Colon (tissue), 2 donors: ENCODE measurements around the gene SPATA7.
"Not testable (repeated sequence)": the region's sequence is repeated elsewhere in the genome, so short reads cannot be mapped to it uniquely, and the experiment has no call there.

Source experiments
- FAIRE-seq: peaks from 2 replicates; lab custom pipeline; 2012; peaks lifted over from hg19 to GRCh38; lab: Jason Lieb, UNC
- donor health status: control.
- donor health status: control.

SPATA7 gene, protein sequence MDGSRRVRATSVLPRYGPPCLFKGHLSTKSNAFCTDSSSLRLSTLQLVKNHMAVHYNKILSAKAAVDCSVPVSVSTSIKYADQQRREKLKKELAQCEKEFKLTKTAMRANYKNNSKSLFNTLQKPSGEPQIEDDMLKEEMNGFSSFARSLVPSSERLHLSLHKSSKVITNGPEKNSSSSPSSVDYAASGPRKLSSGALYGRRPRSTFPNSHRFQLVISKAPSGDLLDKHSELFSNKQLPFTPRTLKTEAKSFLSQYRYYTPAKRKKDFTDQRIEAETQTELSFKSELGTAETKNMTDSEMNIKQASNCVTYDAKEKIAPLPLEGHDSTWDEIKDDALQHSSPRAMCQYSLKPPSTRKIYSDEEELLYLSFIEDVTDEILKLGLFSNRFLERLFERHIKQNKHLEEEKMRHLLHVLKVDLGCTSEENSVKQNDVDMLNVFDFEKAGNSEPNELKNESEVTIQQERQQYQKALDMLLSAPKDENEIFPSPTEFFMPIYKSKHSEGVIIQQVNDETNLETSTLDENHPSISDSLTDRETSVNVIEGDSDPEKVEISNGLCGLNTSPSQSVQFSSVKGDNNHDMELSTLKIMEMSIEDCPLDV

DNA sequence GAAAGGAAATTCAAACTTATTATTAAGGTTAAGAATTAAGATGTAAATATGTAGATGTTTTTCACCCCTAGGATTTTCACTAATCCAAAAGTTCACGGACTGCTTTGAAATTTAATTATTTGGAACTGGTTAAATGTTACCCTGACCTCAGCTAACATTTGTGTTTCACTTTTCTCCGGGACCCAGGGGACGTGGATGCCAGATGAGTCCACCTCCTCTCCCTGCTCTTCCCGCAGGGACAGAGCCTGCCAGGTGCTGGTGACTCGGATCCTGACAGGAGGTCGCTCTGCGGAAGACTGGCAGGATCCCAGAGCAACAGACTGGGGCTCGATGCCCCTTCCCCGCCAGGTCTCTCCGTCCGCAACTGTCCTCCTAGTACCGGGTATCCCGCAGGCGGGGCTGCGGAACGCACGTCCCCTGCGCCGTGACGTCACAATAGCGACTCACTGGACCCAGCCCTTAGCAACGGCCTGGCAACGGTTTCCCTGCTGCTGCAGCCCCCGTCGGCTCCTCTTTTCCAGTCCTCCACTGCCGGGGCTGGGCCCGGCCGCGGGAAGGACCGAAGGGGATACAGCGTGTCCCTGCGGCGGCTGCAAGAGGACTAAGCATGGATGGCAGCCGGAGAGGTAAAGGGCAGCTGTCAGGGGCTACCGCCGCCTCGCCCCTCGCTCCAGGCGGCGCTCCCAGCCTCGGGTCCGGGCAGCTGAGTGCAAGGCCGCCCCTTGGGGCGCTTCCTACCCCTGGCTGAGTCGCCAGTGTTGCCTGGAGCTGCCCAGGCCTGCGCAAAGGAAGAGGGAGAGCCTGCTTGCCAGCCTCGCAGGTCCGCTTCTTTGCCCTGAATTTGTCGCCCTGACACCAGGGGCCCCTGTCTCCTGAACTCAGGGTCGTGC lies at the start of gene SPATA7:
Gene SPATA7, plus strand, starts transcription at position 446 of the 890 bp plus-strand sequence. Its CDS starts 162 bp downstream, at position 608.
- no peak for FAIRE-seq

DNA sequence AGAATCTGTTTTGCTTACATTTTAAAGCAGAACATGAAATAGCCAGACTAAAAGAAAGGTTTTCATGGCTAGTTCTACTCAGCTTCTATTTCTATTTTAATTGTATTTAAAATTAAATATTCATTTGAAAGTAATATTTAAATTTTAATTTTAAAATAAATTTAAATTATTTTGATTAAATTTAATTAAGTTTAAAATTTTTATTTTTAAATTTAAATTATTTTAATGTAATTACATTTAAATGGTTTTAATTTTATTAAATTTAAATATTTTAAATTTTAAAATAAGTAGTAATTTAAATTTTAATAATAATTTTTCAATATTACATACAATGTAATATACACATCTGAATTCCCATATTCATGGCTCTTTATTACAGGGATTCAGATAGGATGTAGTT lies 45.1 kb upstream of the SPATA7 start:
- peak; percentile 98 for FAIRE-seq

DNA sequence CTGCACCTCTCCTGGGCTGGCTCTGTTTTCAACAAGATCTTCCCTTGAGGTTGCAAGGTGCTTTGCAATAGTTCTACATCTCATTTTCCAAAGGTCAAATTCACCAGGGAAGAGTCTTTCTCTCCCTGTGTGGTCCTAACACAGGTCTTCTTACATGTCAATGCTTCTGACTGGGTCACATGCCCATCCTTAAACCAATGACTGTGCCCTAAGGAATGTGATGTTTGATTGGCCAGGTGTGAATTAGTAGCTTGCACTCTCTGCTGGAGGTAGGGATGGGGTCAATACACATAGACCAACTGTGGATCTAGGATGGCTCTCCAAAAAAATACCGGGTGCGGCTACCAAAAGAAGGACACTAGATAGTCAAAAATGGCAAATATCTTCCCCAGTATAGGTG lies 42.5 kb upstream of the SPATA7 start:
- FAIRE-seq: no peak

DNA sequence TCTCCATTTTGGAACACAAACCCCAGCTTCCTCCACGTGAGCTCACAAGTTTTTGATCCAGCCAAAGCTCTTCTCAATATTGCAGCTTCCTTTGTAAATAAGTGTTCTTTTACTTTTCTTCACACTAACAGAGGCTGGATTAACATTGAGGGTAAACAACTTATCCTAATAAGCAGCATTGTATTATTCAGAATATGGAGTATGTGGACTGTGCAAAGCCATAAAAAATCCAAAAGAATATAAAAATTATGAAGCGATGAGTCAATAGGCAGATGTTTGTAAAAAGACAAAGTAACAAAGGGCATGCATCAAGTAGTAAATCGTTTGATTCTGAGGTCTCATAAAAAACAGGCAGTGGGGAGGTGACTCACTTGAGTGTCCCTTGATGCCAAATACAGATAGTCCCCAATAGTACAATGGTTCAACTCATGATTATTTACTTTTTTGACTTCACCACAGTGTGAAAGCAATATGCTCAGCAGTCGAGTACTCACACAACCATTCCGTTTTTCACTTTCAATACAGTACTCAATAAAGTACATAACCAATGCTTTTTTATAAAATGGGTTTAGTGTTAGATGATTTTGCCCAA lies 39.3 kb upstream of the SPATA7 start:
- no peak for FAIRE-seq

DNA sequence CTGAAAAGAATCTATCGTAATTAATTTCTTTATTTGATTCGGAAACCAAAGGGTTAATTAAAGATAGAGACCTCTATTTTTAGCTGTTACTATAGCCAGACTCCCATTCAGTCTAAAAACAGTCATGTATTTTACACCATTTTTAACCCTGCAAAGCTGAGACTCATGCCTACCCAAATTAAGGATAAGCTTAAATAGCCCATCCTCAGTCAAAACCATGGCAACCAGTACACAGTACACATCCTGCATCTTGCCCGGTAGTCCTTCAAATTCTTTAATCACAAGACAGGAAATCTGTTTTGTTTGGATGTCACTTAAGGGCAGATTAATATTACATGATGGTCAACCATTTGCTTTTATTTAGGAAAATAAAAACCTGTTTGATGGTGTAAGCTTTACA lies 36.9 kb upstream of the SPATA7 start:
- no peak for FAIRE-seq

DNA sequence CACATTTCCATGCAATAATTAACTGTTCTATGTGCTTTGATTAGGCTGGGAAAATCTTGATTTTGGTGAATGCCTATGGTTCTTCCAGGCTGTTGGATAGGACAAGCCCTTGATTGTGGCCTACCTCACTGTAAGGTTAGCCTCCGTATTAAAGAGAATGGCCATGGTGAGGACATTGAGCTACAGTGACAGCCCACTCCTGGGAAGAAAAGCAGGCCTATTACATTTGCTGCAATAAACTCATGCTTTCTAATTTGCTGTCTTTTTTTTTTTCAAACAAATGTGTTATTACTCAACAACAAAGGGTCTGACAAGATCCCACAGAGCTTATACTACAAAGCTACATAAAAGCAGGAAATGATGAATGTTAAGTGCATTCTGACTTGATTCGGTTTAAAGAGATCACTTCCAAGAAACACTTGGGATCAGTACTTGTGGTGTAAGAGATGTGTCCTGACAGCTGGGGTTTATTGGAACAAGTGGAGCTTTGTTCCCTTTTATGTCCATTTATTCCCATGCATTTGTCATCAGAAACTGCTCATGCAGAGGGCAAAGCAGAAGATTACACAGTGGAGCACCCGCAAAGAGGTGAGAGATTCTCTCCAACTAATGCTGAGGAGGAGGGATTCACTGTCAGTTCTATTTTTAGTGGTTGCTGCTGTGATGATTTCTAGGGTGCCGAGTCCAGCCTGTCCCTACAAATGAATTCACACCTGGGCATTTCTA lies 33.3 kb upstream of the SPATA7 start:
- FAIRE-seq: no peak

DNA sequence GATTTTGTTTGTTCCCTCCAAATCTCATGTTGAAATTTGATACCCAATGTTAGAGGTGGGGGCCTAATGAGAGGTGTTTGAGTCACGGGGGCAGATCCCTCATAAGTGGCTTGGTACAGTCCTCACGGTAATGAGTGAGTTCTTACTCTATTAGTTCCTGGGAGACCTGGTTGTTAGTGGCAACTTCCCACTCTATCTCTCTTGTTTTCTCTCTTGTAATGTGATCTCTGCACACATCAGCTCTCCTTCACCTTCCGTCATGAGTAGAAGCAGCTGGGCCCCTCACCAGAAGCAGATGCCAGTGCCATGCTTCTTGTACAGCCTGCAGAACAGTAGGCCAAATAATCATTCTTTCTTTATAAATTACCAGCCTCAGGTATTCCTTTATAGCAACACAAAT lies 32.8 kb upstream of the SPATA7 start:
- no peak for FAIRE-seq

DNA sequence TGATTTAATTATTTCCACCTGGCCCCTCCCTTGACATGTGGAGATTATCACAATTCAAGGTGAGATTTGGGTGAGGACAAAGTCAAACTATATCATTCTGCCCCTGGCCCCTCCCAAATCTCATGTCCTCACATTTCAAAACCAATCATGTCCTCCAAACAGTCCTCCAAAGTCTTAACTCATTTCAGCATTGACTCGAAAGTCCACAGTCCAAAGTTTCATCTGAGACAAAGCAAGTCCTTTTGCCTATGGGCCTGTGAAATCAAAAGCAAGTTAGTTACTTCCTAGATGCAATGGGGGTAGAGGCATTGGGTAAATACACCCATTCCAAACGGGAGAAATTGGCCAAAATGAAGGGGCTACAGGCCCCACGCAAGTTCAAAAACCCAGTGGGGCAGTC lies 31.1 kb upstream of the SPATA7 start:
- no peak for FAIRE-seq

DNA sequence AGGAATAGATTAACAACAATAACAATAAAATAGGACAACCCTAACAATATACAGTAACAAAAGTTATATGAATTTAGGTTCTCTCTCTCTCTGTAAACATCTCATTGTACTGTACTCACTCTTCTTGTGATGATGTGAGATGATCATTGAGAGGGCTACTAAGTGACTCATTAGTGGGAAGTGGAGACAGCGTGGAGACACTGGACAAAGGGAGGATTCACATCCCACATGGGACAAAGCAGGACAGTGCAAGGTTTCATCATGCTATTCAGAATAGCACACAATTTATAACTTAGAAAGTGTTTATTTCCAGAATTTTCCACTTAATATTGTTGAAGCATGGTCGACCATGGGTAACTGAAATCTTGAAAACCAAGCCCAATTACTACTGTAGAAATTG lies 26.0 kb upstream of the SPATA7 start:
- FAIRE-seq: no peak

DNA sequence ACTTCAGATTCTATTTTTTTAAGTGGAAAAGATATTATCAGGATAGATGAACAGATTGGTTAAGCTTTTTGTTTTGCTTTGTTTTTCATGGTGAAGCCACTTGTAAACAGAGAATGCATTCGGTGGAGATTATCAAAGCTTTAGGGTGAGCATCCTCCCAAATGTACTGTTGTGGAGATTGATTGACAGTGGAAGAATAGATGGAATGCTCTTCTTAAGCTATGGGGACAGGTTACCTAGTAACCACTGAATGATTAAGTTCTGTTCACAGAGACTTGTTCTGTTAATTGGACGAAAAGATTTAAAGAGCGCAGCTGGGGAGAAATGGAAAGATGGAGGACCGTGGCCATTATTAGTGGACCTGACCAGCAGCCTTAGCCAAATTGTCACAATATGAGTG lies 21.8 kb upstream of the SPATA7 start:
- no peak for FAIRE-seq

DNA sequence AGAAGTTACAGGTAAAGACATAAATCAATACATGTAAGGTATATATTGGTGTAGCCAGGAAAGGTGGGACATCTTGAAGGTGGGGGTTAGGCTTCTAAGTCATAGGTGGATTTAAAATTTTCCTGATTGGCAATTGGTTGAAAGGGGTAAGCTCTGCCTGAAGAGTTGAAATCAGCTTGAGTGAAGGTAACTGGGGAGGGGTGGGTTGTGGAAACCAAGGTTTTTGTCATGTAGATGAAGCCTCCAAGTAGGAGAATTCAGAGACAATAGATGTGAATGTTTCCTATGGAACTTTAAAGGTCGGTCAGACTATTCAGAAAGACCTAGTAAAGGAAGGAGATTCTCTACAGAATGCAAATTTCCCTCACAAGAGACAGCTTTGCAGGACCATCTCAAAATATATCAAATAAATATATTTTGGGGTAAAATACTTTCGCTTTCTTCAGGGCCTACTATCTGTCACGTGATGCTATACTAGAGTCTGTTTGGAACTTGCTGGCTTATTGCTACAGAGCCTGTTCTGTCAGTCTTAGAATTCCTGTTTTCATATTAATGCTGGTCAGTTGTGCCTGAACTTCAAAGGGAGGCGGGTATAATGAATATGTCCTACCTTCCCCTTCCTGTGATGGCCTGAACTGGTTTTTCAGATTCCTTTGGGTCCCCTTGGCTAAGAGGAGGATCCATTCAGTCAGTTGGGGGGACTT lies 20.6 kb upstream of the SPATA7 start:
- FAIRE-seq: no peak

DNA sequence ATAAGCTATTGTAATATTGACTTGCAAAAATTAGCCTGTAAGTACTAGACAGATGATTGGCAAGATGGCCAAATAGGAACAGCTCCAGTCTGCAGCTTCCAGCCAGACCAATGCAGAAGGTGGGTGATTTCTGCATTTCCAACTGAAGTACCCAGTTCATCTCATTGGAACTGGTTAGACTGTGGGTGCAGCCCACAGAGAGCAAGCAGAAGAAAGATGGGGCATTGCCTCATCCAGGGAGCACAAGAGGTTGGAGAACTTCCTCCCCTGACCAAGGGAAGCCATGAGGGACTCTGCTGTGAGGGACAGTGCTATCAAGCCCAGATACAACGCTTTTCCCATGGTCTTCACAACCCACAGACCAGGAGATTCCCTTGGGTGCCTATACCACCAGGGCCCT lies 16.0 kb upstream of the SPATA7 start:
- no peak for FAIRE-seq

DNA sequence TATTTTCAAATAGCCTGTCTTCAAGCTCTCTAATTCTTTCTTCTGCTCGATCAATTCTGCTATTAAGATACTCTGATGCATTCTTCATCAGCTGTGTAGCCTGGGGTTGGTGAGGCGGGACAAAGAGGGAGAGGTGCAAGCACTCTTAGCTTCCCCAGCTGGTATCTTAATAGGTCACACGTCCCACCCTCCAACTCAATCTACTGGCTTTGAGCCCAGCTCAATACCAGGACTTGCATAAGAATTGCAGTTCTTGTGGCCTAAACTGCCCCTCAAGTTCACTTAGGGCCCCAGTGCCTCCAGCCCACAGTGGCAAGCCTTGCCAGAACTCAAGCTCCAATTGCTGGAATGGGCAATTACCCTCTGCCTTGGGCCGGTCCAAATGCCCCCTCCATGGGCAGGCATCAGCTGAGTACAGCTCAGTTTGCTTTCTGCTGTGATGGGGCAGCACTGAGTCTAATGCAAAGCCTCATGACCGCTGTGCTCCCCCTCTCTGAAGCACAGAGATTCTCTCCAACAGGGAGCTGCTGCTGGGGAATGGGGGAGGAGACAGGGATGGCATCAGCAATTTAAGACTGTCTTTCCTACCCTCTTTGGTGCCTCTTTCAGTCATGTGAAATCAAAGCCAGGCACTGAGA lies 5.6 kb upstream of the SPATA7 start:
- no peak for FAIRE-seq

DNA sequence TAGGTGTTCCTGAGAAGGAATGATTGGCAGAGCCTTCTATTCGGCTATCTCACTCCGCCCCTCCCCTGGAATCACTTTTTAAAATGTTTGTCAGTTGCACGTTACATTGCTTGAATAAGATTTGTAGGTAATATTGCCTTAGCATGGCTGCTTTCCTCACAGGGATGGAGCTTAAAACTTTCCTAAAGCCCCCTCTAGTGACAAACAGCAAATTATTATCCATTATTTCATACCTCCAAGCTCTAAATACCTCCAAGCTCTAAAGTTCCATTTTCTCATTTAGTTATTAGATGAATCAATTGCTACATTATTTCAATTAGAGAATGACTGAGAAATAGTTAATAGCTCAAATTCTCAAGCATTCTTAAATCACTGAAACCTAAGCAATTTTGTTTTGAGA lies 5.1 kb upstream of the SPATA7 start:
- FAIRE-seq: no peak

DNA sequence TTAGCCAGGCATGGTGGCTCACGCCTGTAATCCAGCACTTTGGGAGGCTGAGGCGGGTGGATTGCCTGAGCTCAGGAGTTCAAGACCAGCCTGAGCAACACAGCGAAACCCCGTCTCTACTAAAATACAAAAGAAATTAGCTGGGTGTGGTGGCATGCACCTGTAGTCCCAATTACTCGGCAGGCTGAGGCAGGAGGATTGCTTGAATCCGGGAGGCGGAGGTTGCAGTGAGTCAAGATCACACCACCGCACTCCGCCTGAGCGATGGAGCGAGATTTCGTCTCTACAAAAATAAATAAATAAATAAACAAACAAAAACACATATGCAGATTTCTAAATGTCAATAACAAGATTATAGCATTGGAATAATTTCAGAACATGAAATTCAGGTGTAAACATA lies 3.8 kb upstream of the SPATA7 start:
- FAIRE-seq: not testable (repeated sequence)

DNA sequence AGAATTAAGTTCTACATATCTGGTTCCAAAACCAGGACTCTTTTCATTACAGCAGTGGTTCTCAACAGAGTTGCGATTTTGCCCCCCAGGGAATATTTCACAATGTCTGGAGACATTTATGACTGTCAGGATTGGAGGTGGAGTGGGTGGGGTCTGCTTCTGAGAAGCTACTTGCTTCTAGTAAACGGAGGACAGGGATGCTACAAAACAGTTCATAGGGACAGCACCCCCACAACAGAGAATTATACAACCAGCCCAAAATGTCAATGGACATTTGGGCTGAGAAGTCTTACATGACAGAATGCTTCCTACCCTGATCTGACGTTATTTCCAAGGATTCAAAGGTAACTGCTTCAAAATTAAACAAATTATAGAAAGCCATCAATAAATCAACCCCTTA lies 739 bp upstream of the SPATA7 start:
- FAIRE-seq: no peak

DNA sequence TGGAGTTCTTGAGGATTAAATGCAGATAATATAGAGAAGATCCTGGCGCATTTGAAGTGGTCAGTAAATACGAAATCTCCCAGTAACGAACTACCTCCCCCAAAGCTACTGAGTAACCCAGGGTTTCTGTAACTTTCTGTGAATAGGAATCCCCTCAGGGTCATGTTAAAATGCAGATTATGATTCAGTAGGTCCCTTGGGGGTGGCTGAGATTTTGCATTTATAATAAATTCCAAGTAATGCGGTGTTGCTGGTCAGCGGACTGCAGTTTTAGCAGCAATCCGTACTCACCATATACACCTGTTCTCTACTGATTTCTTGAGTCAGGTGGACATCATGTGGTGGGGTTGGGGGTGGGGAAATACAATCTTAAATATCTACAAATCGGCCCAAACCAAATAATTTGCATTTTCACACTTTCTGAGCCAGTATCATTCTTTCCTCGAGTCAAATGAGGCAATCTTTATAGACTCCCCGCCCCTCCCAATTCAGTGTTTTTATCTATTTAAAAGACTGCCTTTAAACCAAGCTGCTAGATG lies 868 bp downstream of the SPATA7 start:
- no peak for FAIRE-seq

DNA sequence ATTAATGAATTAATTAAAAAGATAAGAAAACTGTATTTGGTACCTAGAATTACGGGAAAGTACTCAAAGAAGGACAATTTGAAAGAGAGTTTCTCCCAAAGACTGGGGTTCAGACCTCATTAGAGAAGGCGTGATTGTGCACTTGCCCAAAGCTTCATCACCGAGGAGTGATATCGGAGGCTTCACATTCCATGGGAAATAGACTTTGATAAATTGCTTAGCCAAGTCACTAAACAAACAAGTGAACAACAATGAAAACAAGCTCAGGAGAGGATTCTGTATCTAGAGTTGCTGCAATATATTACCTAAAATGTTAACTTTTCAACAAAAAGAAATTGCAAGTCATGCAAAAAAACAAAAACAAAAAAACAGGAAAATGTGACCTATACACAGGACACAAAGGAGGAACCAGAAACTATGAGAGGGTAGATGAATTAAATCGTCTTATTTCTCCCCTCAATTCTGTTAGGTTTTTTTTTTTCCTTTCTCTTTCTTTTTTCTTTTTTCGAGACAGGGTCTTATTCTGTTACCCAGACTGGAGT lies 3.4 kb downstream of the SPATA7 start:
- no peak for FAIRE-seq

DNA sequence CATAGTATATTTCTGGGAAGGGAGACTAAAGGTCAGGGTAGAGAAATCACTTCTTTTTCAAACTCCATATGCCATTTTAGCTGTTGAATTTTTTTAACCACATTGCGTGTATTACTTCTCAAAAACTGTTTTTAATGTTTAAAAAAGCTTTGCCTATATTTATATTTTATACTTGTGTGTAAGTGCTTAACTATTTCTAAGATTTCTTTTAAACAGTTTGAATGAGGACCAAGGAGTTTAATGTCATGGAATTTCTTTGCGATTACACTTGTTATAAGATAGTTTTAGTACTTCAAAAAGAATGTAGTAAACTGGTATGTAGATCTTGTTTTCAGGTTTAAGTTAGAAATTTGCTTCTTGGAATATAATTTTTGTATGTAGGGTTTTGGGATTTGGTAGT lies 7.2 kb downstream of the SPATA7 start:
- no peak for FAIRE-seq

DNA sequence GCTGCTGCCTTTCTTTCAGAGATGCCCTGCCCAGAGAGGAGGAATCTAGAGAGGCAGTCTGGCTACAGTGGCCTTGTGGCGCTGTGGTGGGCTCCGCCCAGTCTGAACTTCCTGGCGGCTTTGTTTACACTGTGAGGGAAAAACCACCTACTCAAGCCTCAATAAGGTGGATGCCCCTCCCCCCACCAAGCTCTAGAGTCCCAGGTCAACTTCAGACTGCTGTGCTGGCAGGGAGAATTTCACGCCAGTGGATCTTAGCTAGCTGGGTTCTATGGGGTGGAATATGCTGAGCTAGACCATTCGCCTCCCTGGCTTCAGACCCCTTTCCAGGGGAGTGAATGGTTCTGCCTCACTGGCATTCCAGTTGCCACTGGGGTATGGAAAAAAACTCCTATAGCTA lies 25.6 kb downstream of the SPATA7 start:
- FAIRE-seq: no peak
